OCI-LY7 (cell line): Measurements from ENCODE around the gene SLC44A2. TPM values are rescaled to one million over a fixed set of nuclear protein-coding genes. Genes with fewer than 3 reads are reported as not detected.

Experiments used
- BruUV-seq: library from RNA; stranded (reverse); fragments of 400-500 nt; replicated peaks from 2 replicates; lab custom pipeline; 2021; lab: Mats Ljungman, UMichigan
- CTCF ChIA-PET: fragments of 300-600 bp; sonication (Branson Sonifier 250); formaldehyde crosslinking; loops from one replicate; lab custom pipeline; 2022; ENCODE audit warnings: antibody characterized with exemption; ENCODE audit not compliant: unreplicated experiment; lab: Charles Lee
- POLR2A ChIA-PET: fragments of 300-600 bp; sonication (Branson Sonifier 250); formaldehyde crosslinking; loops from one replicate; lab custom pipeline; 2022; ENCODE audit warnings: antibody characterized with exemption; lab: Charles Lee
- DNase-seq: peaks from one replicate; pipeline ENCODE4 v3.0.0-alpha.2; 2015; ENCODE audit warnings: low spot score
- H2AFZ ChIP-seq: fragments of 200-600 bp; sonication (generic), shearing (Covaris generic); 2 replicates; pipeline ENCODE4 v1.6.1; 2014; ENCODE audit warnings: mild to moderate bottlenecking, antibody characterized with exemption, low read length, moderate library complexity
- H3K27ac ChIP-seq: fragments of 200-600 bp; sonication (generic); 2 replicates; pipeline ENCODE4 v1.5.1; 2014; ENCODE audit warnings: mixed run types, low read depth, mild to moderate bottlenecking, moderate library complexity, low read length, inconsistent platforms; ENCODE audit not compliant: poor library complexity, severe bottlenecking
- H3K36me3 ChIP-seq: fragments of 200-600 bp; sonication (generic); 2 replicates; pipeline ENCODE4 v1.6.1; 2014; ENCODE audit warnings: mild to moderate bottlenecking, antibody characterized with exemption, low read length, moderate library complexity, mixed read lengths; ENCODE audit not compliant: insufficient read depth
- H3K4me1 ChIP-seq: fragments of 200-600 bp; sonication (generic); 2 replicates; pipeline ENCODE4 v1.5.1; 2014; ENCODE audit warnings: mild to moderate bottlenecking, low read length; ENCODE audit not compliant: insufficient read depth, poor library complexity, severe bottlenecking
- H3K4me2 ChIP-seq: fragments of 200-600 bp; sonication (generic); 2 replicates; pipeline ENCODE4 v1.6.1; 2014; ENCODE audit warnings: mild to moderate bottlenecking, low read length
- H3K4me3 ChIP-seq: fragments of 200-600 bp; sonication (generic); 2 replicates; pipeline ENCODE4 v1.5.1; 2014; ENCODE audit warnings: mild to moderate bottlenecking, low read depth, low read length; ENCODE audit not compliant: poor library complexity, severe bottlenecking
- H3K79me2 ChIP-seq: fragments of 200-600 bp; sonication (generic); 2 replicates; pipeline ENCODE4 v1.6.1; 2016; ENCODE audit warnings: low read depth, mild to moderate bottlenecking, low read length, moderate library complexity, mixed read lengths; ENCODE audit not compliant: insufficient read depth
- H3K9me2 ChIP-seq: fragments of 200-600 bp; sonication (generic); 2 replicates; pipeline ENCODE4 v1.6.1; 2016; ENCODE audit warnings: mild to moderate bottlenecking, low read length, mixed read lengths; ENCODE audit not compliant: insufficient read depth
- H3K9me3 ChIP-seq: fragments of 200-600 bp; sonication (generic); 2 replicates; pipeline ENCODE4 v1.6.1; 2014; ENCODE audit warnings: mild to moderate bottlenecking, mixed run types, low read length, mixed read lengths
- H4K20me1 ChIP-seq: fragments of 200-600 bp; sonication (generic); 2 replicates; pipeline ENCODE4 v1.6.1; 2014; ENCODE audit warnings: mild to moderate bottlenecking, antibody characterized with exemption, low read length, moderate library complexity, mixed read lengths; ENCODE audit not compliant: insufficient read depth
- CTCF ChIP-seq: fragments of 200-600 bp; sonication (generic); conservative IDR thresholded peaks from 2 replicates; pipeline ENCODE4 v1.5.1; 2014; ENCODE audit warnings: mild to moderate bottlenecking, antibody characterized with exemption, low read length, moderate library complexity, mixed read lengths
- EZH2phosphoT487 ChIP-seq: fragments of 200-600 bp; sonication (generic); IDR thresholded peaks from 2 replicates; pipeline ENCODE4 v1.6.1; 2018; ENCODE audit warnings: low read depth, borderline replicate concordance, mild to moderate bottlenecking, mixed run types, antibody characterized with exemption, low read length, moderate library complexity, mixed read lengths
- intact Hi-C: fragments of 100-400 bp; cut with micrococcal nuclease; formaldehyde crosslinking; loops from one replicate; pipeline ENCODE4 v1.10.0; 2022; ENCODE audit not compliant: unreplicated experiment
- total RNA-seq, 2 experiments: library from RNA; depleted of rRNA in 1 of 2; stranded (reverse); fragments of >200 nt in 1 of 2; shearing (Covaris generic) in 1 of 2; gene quantifications; 2 replicates each; pipeline ENCODE4 v1.2.3, GENCODE V29; 2014 to 2022

SLC44A2 gene
- total RNA-seq, 2 experiments from 2014 or later = 115 to 197 TPM

- ChIA-PET POLR2A (interaction anchor here (0.7 kb wide), 1 partner anchor 124 kb away, joined by 3 read pairs; no protein-coding TSS in a partner anchor), CTCF (interaction anchor here (0.8 kb wide), 1 partner anchor 111 kb away, joined by 3 read pairs; no protein-coding TSS in a partner anchor)
- intact Hi-C loops = no loop called here
Measured at GRCh38 chr19:10692673-10693264, 67.4 kb downstream of the SLC44A2 start.

More at GRCh38 chr19:10692673-10693264, 67.4 kb downstream of the SLC44A2 start:
- no peaks in the 10 kb centered on the region for H3K9me2 ChIP-seq
- no peak overlapping the region for H3K4me2 ChIP-seq
- H4K20me1 ChIP-seq = peaks cover 8% of the 10 kb centered on the region; the same call in 1 of the 2 replicates
- no peak overlapping the region for H2AFZ ChIP-seq
- H3K4me3 ChIP-seq = no peak overlapping the region
- H3K9me3 ChIP-seq = no peaks in the 10 kb centered on the region
- H3K36me3 ChIP-seq = peaks cover 56% of the 10 kb centered on the region
- no peak for DNase-seq
- no peak for TF ChIP-seq CTCF
- TF ChIP-seq EZH2phosphoT487 = no peak
- no TSS peak for BruUV-seq
- H3K27ac ChIP-seq = no peak overlapping the region
- no peaks in the 10 kb centered on the region for H3K79me2 ChIP-seq
- no peaks in the 10 kb centered on the region for H3K4me1 ChIP-seq

Other genes with a start within 250 kb of the SLC44A2 start
- 151 and 185 TPM in 2 replicates for gene TYK2, start 245.0 kb upstream of the SLC44A2 start, total RNA-seq (2014; rRNA removed; shearing (Covaris generic))
- 214 and 216 TPM in 2 replicates for gene TYK2, start 245.0 kb upstream of the SLC44A2 start, total RNA-seq (2022)
- gene CDC37, start 222.0 kb upstream of the SLC44A2 start, total RNA-seq (2014; rRNA removed; shearing (Covaris generic)) = 332 and 345 TPM in 2 replicates
- gene CDC37, start 222.0 kb upstream of the SLC44A2 start, total RNA-seq (2022) = 269 and 271 TPM in 2 replicates
- 9.4 and 16.4 TPM in 2 replicates for gene PDE4A, start 205.0 kb upstream of the SLC44A2 start, total RNA-seq (2014; rRNA removed; shearing (Covaris generic))
- 42.4 and 45.1 TPM in 2 replicates for gene PDE4A, start 205.0 kb upstream of the SLC44A2 start, total RNA-seq (2022)
- gene KEAP1, start 122.2 kb upstream of the SLC44A2 start, total RNA-seq (2014; rRNA removed; shearing (Covaris generic)) = 65.9 and 68.9 TPM in 2 replicates
- gene KEAP1, start 122.2 kb upstream of the SLC44A2 start, total RNA-seq (2022) = 64.9 and 93.5 TPM in 2 replicates
- not detected in 2 replicates for gene S1PR5, start 108.1 kb upstream of the SLC44A2 start, total RNA-seq (2014; rRNA removed; shearing (Covaris generic))
- gene S1PR5, start 108.1 kb upstream of the SLC44A2 start, total RNA-seq (2022) = not detected in 2 replicates
- gene ATG4D, start 81.6 kb upstream of the SLC44A2 start, total RNA-seq (2014; rRNA removed; shearing (Covaris generic)) = 21.1 and 29.6 TPM in 2 replicates
- gene ATG4D, start 81.6 kb upstream of the SLC44A2 start, total RNA-seq (2022) = 46.8 and 48.2 TPM in 2 replicates
- gene KRI1, start 59.5 kb upstream of the SLC44A2 start, total RNA-seq (2014; rRNA removed; shearing (Covaris generic)) = 44.9 and 53.6 TPM in 2 replicates
- 57.0 and 58.4 TPM in 2 replicates for gene KRI1, start 59.5 kb upstream of the SLC44A2 start, total RNA-seq (2022)
- 22.4 and 25.3 TPM in 2 replicates for gene CDKN2D, start 56.6 kb upstream of the SLC44A2 start, total RNA-seq (2014; rRNA removed; shearing (Covaris generic))
- gene CDKN2D, start 56.6 kb upstream of the SLC44A2 start, total RNA-seq (2022) = 26.6 and 28.1 TPM in 2 replicates
- 0.44 TPM in 1 of 2 replicates, not detected in the other for gene AP1M2, start 38.2 kb upstream of the SLC44A2 start, total RNA-seq (2014; rRNA removed; shearing (Covaris generic))
- gene AP1M2, start 38.2 kb upstream of the SLC44A2 start, total RNA-seq (2022) = not detected in 2 replicates
- gene ILF3, start 28.8 kb downstream of the SLC44A2 start, total RNA-seq (2014; rRNA removed; shearing (Covaris generic)) = 308 and 347 TPM in 2 replicates
- 553 and 569 TPM in 2 replicates for gene ILF3, start 28.8 kb downstream of the SLC44A2 start, total RNA-seq (2022)
- gene QTRT1, start 75.9 kb downstream of the SLC44A2 start, total RNA-seq (2014; rRNA removed; shearing (Covaris generic)) = 30.8 and 39.8 TPM in 2 replicates
- gene QTRT1, start 75.9 kb downstream of the SLC44A2 start, total RNA-seq (2022) = 42.5 and 59.7 TPM in 2 replicates
- gene DNM2, start 92.5 kb downstream of the SLC44A2 start, total RNA-seq (2014; rRNA removed; shearing (Covaris generic)) = 108 and 139 TPM in 2 replicates
- 165 and 180 TPM in 2 replicates for gene DNM2, start 92.5 kb downstream of the SLC44A2 start, total RNA-seq (2022)
- gene TMED1, start 210.7 kb downstream of the SLC44A2 start, total RNA-seq (2014; rRNA removed; shearing (Covaris generic)) = 20.8 and 22.5 TPM in 2 replicates
- 13.2 and 13.7 TPM in 2 replicates for gene TMED1, start 210.7 kb downstream of the SLC44A2 start, total RNA-seq (2022)
- gene C19orf38, start 222.9 kb downstream of the SLC44A2 start, total RNA-seq (2014; rRNA removed; shearing (Covaris generic)) = 4.2 and 5.2 TPM in 2 replicates
- 4.9 and 7.5 TPM in 2 replicates for gene C19orf38, start 222.9 kb downstream of the SLC44A2 start, total RNA-seq (2022)
- gene CARM1, start 246.0 kb downstream of the SLC44A2 start, total RNA-seq (2014; rRNA removed; shearing (Covaris generic)) = 35.1 and 41.2 TPM in 2 replicates
- gene CARM1, start 246.0 kb downstream of the SLC44A2 start, total RNA-seq (2022) = 107 and 108 TPM in 2 replicates